ENCODE measurements around the gene SCD.

DNA sequence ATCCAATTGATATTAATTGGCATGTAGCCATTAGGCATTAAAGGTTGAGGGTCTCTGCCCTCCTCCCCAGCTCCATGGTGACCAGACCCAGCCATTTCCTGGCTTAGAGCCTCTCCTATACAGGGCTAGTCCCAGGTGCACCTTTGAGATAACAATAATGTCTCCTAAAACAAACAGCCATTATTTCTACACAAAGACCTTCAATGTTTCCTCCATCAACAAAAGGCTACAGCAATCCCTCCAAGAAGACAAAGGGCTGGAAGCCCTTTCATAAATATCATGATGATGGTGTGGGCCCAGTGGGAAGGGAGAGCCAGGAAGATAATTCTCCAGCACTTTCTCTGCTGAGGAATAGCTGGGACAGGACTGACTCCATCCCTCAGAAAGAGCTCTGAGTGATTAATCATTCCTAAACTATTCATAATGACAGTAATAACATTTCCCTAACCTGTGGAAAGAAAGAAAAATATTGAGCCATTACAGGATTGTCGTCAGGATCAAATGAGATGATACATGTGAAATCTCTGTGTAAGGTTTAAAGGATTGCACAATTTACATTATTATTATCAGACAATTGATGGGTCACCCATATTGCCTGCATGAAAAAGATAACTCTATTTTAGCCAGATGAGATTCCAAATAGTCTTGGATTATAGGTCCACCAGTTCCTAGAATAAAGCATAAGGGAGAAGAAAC lies 27.2 kb upstream of the SCD start:
- no peak for TF ChIP-seq CTCF (conservative IDR thresholded peaks at IDR 0.05 in 1 of 2, IDR thresholded peaks at IDR 0.05 in 1 of 2; ENCODE audit: extremely low read depth in 1 of 2, insufficient read depth in 1 of 2, low read depth in 1 of 2, low read length in 2 of 2)
- TF ChIP-seq EZH2 (IDR thresholded peaks at IDR 0.05; ENCODE audit: borderline replicate concordance, low read length), result no peak
